ENCODE measurements around the gene DCST2. TPM values are rescaled to one million over a fixed set of nuclear protein-coding genes. Genes with fewer than 3 reads are reported as not detected.

The DCST2 gene
- polyA plus RNA-seq, 2 of the 4 experiments (the other 2 are of a cell fraction) = 0.23 to 1.0 TPM

DNA sequence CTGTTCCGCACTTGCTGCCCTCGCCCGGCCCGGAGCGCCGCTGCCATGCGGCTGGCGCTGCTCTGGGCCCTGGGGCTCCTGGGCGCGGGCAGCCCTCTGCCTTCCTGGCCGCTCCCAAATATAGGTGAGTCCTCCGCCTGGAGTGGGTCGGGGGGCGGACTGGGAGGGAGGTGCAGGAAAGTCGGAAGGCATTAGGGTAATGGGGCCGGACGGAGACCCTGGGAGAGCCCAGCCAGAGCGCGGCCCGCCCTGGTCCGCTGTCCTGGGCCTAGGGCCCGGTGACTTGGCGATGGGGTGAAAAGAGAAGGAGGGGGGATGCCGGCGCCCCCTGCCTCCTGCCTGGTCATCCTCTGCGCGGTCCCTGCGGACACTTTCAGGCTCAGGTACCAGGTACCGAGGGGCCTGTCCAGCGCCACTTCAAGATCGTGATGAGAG, 17.8 kb upstream of the DCST2 start:
- peak in 1 of 2 experiments; percentile 23; a peak in 4 of 6 replicates for ATAC-seq
- Histone ChIP-seq H3K4me1 (peaks cover 22% of the 10 kb centered on the region), H3K9me3 (no peaks in the 10 kb centered on the region), H3K27ac (peak overlapping the region; percentile 93 to 94), H3K4me2 (peak overlapping the region; percentile 97), H3K4me3 (peak overlapping the region; percentile 94)
- ChIA-PET POLR2A (interaction anchor here (0.7 to 1.4 kb wide), 8 partner anchors 8 to 81 kb away, joined by 3 to 6 read pairs (median 4); partner anchors contain the start of gene SHC1), CTCF (interaction anchor here (1.0 to 27.3 kb wide), 11 partner anchors 10 to 447 kb away, joined by 3 to 350 read pairs (median 3); partner anchors contain the start of genes EFNA3, EFNA4 and KRTCAP2)
- WGBS (ENCODE audit: missing lambda C conversion rate) = 0% methylated on average over 14 of the region's 31 CpGs
- no peak for FAIRE-seq
- TF ChIP-seq PHF8 (IDR thresholded peaks at IDR 0.05; ENCODE audit: borderline replicate concordance, low read depth) = peak; percentile 44; the same call in 1 of the 2 replicates
- TF ChIP-seq, protein P1, sequence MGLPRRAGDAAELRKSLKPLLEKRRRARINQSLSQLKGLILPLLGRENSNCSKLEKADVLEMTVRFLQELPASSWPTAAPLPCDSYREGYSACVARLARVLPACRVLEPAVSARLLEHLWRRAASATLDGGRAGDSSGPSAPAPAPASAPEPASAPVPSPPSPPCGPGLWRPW (IDR thresholded peaks at IDR 0.05) = no peak
- TF ChIP-seq TFCP2L1 (CRISPR knock-in tag; IDR thresholded peaks at IDR 0.05) = no peak
- TF ChIP-seq, protein P2, sequence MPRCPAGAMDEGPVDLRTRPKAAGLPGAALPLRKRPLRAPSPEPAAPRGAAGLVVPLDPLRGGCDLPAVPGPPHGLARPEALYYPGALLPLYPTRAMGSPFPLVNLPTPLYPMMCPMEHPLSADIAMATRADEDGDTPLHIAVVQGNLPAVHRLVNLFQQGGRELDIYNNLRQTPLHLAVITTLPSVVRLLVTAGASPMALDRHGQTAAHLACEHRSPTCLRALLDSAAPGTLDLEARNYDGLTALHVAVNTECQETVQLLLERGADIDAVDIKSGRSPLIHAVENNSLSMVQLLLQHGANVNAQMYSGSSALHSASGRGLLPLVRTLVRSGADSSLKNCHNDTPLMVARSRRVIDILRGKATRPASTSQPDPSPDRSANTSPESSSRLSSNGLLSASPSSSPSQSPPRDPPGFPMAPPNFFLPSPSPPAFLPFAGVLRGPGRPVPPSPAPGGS (IDR thresholded peaks at IDR 0.05) = peak; percentile 46; the same call in 1 of the 3 replicates
- TF ChIP-seq RCOR1 (IDR thresholded peaks at IDR 0.05; ENCODE audit: low read depth, low read length) = no peak
- TF ChIP-seq POLR2A (IDR thresholded peaks at IDR 0.05; ENCODE audit: low read length) = peak; percentile 35
- DNase-seq (ENCODE audit: low read depth in 1 of 2, low spot score in 1 of 2) = no peak

DNA sequence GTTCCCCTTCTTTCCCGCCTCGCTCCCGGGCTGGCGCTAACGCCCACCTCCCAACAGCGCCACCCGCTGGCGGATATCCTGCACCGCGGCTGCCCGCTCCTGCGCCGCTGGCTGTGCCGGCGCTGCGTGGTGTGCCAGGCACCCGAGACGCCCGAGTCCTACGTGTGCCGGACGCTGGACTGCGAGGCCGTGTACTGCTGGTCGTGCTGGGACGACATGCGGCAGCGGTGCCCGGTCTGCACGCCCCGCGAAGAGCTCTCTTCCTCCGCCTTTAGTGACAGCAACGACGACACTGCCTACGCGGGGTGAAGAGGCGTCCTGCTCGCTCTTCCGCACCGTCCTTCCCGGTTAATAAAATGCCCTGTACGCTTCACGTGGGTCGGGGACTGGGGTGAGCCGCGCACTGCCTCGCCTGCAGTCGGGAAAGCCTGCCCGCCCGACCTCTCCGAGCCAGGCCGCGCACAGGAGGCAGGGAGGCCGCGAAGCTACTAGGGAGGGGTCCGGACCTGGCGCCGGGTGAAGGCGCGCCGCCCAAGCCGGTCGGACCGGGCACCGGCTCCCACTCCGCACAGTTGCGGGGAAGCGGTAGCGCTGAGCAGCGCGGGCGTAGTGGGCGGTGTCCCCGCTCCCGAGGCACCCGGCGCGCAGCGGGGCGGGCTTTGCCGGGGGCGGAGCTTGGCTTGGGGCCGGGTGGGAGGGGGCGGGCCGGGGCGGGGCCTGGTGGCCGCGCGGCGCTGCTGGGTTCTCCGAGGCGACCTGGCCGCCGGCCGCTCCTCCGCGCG, 17.2 kb upstream of the DCST2 start, which contains the start of gene ADAM15:
Gene ADAM15 (plus strand): TSS at position 757 of the 782 bp plus-strand sequence. CDS start 71 bp downstream, outside the sequence.
- Histone ChIP-seq H3K9me3 (no peaks in the 10 kb centered on the region), H3K4me3 (peak within 1 kb of the TSS; percentile 94), H3K4me2 (peak within 1 kb of the TSS; percentile 97), H3K27ac (peak within 1 kb of the TSS; percentile 93 to 94), H3K4me1 (peaks cover 22% of the 10 kb centered on the region)
- ATAC-seq (peak; percentile 66 to 77), DNase-seq (ENCODE audit: low read depth in 1 of 2, low spot score in 1 of 2) (peak; percentile 84 to 90), FAIRE-seq (no peak)
- CTCF ChIA-PET = interaction anchor here (0.7 to 27.3 kb wide), 12 partner anchors 11 to 446 kb away, joined by 3 to 350 read pairs (median 3); partner anchors contain the start of genes EFNA3, EFNA4 and KRTCAP2
- 2% methylated on average over 11 of the region's 99 CpGs for WGBS (ENCODE audit: missing lambda C conversion rate)
- POLR2A ChIA-PET = interaction anchor here (0.7 to 1.4 kb wide), 8 partner anchors 9 to 80 kb away, joined by 3 to 6 read pairs (median 4); partner anchors contain the start of gene SHC1
- no peak for TF ChIP-seq JUNB (IDR thresholded peaks at IDR 0.05)
- no peak for TF ChIP-seq HOXB5 (CRISPR knock-in tag; IDR thresholded peaks at IDR 0.05)
- TF ChIP-seq GATA3 (IDR thresholded peaks at IDR 0.05; ENCODE audit: borderline replicate concordance) = peak; percentile 33
- TF ChIP-seq, protein P3, sequence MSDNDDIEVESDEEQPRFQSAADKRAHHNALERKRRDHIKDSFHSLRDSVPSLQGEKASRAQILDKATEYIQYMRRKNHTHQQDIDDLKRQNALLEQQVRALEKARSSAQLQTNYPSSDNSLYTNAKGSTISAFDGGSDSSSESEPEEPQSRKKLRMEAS (IDR thresholded peaks at IDR 0.05) = peak; percentile 97
- no peak for TF ChIP-seq CEBPB (IDR thresholded peaks at IDR 0.05)
- no peak for TF ChIP-seq CBX2 (IDR thresholded peaks at IDR 0.05; ENCODE audit: borderline replicate concordance, low read depth)
- TF ChIP-seq, protein P4, sequence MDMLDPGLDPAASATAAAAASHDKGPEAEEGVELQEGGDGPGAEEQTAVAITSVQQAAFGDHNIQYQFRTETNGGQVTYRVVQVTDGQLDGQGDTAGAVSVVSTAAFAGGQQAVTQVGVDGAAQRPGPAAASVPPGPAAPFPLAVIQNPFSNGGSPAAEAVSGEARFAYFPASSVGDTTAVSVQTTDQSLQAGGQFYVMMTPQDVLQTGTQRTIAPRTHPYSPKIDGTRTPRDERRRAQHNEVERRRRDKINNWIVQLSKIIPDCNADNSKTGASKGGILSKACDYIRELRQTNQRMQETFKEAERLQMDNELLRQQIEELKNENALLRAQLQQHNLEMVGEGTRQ (IDR thresholded peaks at IDR 0.05) = peak; percentile 38
- TF ChIP-seq, protein P5, sequence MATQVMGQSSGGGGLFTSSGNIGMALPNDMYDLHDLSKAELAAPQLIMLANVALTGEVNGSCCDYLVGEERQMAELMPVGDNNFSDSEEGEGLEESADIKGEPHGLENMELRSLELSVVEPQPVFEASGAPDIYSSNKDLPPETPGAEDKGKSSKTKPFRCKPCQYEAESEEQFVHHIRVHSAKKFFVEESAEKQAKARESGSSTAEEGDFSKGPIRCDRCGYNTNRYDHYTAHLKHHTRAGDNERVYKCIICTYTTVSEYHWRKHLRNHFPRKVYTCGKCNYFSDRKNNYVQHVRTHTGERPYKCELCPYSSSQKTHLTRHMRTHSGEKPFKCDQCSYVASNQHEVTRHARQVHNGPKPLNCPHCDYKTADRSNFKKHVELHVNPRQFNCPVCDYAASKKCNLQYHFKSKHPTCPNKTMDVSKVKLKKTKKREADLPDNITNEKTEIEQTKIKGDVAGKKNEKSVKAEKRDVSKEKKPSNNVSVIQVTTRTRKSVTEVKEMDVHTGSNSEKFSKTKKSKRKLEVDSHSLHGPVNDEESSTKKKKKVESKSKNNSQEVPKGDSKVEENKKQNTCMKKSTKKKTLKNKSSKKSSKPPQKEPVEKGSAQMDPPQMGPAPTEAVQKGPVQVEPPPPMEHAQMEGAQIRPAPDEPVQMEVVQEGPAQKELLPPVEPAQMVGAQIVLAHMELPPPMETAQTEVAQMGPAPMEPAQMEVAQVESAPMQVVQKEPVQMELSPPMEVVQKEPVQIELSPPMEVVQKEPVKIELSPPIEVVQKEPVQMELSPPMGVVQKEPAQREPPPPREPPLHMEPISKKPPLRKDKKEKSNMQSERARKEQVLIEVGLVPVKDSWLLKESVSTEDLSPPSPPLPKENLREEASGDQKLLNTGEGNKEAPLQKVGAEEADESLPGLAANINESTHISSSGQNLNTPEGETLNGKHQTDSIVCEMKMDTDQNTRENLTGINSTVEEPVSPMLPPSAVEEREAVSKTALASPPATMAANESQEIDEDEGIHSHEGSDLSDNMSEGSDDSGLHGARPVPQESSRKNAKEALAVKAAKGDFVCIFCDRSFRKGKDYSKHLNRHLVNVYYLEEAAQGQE (IDR thresholded peaks at IDR 0.05) = no peak
- TF ChIP-seq ZFP36 (IDR thresholded peaks at IDR 0.05; ENCODE audit: borderline replicate concordance, partially characterized antibody) = no peak
- TF ChIP-seq ESRRA (IDR thresholded peaks at IDR 0.05; ENCODE audit: borderline replicate concordance, low read length) = no peak
- TF ChIP-seq JUN (IDR thresholded peaks at IDR 0.05) = 0 out of 5 replicates have a peak, but pooled peaks of 1 of the 2 experiments have one; percentile 16
- TF ChIP-seq, protein P6, sequence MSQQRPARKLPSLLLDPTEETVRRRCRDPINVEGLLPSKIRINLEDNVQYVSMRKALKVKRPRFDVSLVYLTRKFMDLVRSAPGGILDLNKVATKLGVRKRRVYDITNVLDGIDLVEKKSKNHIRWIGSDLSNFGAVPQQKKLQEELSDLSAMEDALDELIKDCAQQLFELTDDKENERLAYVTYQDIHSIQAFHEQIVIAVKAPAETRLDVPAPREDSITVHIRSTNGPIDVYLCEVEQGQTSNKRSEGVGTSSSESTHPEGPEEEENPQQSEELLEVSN (IDR thresholded peaks at IDR 0.05; ENCODE audit: borderline replicate concordance, low read depth) = peak; percentile 99
- TF ChIP-seq SMC3 (IDR thresholded peaks at IDR 0.05) = peak; percentile 69
- TF ChIP-seq MAFK (IDR thresholded peaks at IDR 0.05; ENCODE audit: partially characterized antibody) = no peak
- TF ChIP-seq RAD21 (conservative IDR thresholded peaks at IDR 0.05 in 1 of 2, IDR thresholded peaks at IDR 0.05 in 1 of 2) = peak; percentile 54 to 60
- peak; percentile 64 for TF ChIP-seq POLR2A (IDR thresholded peaks at IDR 0.05; ENCODE audit: low read length)
- 0 out of 2 replicates have a peak, but pooled peaks have one; percentile 31 for TF ChIP-seq MYC (IDR thresholded peaks at IDR 0.05; ENCODE audit: borderline replicate concordance, low read length)
- TF ChIP-seq ZC3H11A (IDR thresholded peaks at IDR 0.05) = no peak
- no peak for TF ChIP-seq NR3C1 (IDR thresholded peaks at IDR 0.05)
- TF ChIP-seq, protein P2 (IDR thresholded peaks at IDR 0.05) = peak; percentile 59; the same call in 1 of the 3 replicates
- peak; percentile 86; the same call in 1 of the 2 replicates for TF ChIP-seq RNF2 (IDR thresholded peaks at IDR 0.05; ENCODE audit: borderline replicate concordance, low read depth)
- no peak for TF ChIP-seq HOXA7 (CRISPR knock-in tag; IDR thresholded peaks at IDR 0.05)
- no peak for TF ChIP-seq FOSB (CRISPR knock-in tag; IDR thresholded peaks at IDR 0.05)

Measured in A549 (cell line).